GM18508 (cell line): ENCODE measurements around the gene ADCK1.
"Not testable (repeated sequence)": the region's sequence is repeated elsewhere in the genome, so short reads cannot be mapped to it uniquely, and the experiment has no call there.

Source experiments
- ATAC-seq: cut with Tn5 transposase; IDR thresholded peaks from one replicate; pipeline ENCODE4 v1.9.1; 2021; ENCODE audit warnings: moderate number of reproducible peaks; ENCODE audit not compliant: insufficient read depth, unreplicated experiment

The ADCK1 gene

DNA sequence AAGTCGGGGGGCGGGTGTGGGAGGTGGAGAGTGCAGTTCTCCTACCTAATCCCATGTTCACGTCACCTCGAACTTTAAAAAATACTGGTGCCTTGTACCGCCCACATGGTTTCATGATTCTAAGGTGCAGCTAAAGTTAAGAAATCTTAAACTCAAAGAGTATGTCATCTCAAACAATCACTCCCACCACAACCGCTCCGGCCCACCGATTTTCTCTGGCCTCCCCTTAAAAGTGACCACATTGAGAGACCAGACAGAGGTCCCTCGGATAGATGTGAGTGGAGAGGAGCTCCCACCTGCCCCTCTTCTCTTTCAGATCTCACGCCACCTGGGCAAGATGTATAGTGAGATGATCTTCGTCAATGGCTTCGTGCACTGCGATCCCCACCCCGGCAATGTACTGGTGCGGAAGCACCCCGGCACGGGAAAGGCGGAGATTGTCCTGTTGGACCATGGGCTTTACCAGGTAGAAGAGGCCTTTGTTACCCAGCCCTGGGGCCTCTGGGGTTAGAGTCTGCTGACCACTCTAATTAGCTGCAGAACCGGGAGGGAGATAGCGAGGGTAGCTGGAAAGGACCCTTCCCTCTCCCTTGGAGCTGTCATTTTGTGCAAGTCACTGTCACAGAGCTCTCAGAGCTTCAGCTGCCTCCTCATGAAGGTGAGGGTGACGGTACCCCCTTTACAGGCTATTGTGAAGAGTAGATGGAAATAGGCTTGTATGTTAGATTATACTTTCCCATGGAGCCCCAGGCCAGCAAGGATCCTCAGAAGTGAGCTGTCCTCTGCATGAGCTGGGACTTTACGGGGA is 124.4 kb downstream of the ADCK1 start:
- no peak for ATAC-seq

DNA sequence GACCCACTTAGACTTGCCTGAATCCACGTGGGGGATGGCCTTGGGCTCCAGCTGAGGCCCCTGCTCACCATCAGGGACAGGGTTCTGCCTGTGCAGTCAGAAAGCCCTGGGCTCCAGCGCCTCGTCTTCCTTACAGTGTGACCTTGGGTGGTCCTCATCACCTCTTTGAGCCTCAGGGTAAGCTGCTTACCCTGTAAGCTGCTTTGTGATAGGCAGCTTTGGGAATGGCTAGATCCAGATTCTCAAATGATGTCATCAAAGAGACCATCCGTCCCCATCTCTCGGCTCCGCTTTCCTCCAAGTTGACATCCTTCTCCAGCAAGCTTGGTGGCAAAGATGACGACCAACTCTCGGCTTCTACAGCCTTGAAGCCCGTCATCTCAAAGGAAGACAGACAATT is 127.0 kb downstream of the ADCK1 start:
- ATAC-seq: no peak

DNA sequence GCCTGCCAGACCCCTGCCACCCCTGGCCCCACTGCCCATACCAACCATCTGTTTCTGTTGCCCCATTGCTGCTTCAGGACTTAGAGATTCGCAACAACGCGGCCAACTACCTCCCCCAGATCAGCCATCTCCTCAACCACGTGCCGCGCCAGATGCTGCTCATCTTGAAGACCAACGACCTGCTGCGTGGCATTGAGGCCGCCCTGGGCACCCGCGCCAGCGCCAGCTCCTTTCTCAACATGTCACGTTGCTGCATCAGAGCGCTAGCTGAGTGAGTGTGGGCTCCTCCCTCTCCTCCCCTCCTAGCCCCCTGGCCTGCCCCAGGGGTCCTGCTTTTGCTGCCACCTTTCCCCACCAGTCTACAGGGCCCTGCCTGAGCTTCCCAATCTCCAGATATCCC is 131.5 kb downstream of the ADCK1 start:
- ATAC-seq: no peak

DNA sequence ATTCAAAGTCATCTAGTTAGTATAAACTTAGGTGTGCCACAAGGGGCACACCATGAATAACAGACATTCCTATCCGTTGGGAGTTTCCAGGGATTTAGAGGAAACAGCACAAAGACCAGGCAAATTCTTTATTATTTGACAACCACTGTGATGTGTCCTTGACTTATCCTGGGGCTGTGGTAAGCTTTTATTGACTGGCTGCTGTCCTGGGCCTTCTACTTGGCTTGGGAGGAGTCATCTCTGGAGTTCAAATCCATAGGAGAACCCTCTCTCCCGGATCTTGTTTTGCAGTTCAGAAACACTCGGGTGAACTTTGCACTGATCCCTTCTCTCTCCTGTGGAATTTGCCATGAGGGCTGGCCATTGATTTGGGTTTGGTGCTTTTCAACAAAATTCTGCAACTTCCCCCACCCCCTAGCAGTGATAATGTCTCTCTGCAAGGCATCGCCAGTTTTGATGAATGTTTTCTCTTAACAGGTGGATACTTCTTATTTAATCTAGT is 136.3 kb downstream of the ADCK1 start:
- no peak for ATAC-seq

DNA sequence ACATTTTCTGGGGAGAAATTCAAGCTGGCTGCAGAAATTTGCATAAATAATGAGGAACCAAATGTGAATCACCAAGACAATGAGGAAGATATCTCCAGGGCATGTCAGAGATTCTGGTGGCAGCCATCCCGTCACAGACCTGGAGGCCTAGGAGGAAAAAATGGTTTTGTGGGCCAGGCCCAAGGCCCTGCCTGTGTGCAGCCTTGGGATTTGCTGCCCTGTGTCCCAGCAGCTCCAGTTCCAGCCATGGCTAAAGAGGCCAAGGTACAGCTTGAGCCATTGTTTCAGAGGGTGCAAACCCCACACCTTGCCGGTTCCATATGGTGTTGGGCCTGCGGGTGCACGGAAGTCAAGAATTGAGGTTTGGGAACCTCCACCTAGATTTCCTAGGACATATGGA is 147.5 kb downstream of the ADCK1 start:
- no peak for ATAC-seq

DNA sequence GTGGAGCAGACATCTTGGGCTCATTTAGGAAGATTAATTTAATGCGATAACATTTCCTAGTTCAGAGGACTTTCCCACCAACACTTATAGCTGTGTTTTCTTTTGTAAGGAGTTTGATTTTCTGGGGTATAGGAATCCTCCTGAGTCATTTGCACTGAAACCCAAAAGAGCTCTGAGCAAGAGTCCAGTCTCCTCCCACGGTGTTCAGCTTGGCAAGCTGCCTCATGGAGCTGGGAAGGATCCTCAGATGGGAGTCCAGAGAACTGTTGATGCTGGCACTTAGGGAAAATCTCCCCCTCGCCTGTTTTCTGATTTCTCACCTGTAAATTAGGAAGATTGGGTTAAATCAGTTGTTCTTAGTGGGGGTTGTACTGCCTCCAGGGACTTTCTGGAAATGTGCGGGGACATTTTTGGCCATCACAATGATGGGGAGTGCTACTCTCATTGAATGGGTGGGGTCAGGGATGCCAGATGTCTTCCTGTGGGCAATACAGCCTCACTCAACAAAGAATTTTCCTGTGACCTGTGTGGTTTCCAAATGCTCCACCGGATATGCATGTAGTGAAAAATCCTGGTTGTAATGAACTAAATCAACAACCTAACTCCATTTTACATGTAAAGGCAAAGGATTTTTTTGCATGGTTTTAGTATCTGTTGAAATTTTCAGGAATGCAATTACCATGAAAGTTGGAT is 150.6 kb downstream of the ADCK1 start:
- ATAC-seq: no peak

DNA sequence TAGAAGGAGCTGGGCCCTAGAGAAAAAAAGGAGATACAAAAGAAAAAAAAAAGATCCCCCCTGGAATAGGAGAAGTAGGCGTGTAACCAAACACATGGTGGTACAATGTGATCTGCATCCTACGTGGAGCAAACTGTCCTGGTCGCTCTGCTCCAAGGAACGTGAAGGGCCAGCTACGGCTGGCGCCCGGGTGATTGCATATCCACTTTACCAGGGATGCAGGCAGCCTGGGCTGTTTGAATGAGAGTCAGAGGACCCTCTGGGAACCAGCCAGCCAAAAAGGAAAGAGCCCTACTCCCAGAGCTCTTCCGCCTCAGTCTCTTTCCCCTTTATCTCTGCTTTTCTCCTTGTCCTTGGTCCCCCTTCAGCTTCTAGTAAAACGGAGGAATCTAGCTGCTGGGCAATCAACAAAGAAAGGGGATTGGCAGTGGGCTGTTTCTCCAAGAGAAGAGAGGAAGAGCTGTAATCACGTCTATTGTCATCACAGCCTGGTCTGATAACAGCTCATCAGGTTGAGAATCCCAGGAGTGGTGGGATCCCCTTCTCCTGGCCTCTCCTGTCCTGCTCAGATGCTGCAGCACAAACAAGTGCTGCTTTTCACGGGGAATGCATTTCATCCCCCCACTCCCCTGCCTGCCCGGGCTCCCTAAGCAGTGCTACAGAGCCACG is 156.0 kb downstream of the ADCK1 start:
- no peak for ATAC-seq

DNA sequence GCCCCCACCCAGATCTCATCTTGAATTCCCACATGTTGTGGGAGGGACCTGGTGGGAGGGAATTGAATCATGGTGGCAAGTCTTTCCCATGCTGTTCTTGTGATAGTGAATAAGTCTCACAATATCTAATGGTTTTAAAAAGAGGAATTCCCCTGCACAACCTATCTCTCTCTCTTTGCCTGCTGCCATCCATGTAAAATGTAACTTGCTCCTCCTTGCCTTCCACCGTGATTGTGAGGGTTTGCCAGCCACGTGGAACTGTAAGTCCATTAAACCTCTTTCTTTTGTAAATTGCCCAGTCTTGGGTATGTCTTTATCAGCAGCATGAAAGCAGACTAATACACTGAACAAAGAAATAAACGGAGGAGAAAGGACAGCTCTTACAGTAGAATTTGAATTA is 159.8 kb downstream of the ADCK1 start:
- ATAC-seq: not testable (repeated sequence)

DNA sequence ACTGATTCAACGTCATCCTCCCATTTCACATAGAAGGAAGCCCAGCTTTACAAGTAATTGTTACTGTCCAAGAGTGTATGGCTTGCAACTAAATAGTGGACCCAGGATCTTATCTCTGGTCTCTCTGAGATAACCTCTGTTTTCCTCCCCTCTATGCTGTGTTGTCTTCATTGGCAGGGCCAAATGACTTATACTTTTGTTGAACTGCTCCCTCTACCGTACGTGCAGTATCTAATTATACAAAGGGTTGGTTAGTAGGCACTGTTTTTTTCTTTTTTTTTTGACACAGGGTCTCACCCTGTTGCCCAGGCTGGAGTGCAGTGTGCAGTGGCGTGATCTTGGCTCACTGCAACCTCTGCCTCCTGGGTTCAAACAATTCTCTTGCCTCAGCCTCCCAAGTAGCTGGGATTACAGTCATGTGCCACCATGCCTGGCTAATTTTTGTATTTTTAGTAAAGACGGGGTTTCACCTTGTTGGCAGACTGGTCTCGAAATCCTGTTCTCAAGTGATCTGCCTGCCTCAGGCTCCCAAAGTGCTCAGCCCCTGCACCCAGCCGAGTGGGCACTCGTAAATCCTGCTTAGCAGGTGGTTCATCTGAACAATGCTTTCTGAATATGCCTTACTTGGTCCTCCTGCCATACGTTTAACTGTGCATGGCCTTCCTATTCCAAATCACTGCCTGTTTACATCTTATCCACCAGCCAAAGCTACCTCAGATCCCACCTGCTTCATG is 162.1 kb downstream of the ADCK1 start:
- ATAC-seq: no peak

DNA sequence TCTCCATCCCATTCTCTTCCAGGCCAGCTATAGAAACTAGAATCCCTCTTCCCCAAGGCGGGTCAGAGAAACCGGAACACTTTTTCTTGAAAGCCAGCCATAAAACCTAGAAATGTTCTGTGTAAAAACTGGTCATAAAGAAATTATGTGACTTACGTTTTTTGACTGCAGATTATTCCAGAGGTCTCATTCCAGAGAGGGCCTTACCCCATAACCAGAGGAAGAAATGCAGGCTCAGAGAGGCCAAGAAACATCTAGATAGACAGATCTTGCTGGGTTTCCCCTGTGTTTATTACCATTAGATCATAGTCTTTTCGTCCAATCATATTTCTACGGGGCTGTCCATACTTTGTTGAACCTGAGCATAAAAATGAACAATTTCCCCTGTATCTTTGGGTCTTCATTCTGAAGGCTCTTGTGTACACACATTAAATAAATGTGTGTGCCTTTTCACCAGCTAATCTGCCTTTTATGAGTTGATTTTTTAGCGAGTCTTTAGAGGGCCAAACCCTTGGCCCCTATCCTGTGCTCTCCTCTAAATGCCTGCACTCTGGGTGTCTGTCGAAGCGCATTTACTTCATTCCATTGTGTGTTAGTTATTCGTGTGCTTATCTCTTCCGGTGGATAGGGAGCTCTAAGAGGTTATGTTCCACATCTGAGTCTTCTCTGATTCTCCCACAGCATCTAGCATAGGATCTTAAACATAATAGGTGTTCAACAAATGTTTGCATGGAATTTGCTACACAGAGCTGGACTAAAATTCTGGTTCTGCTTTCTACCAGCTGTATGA is 163.0 kb downstream of the ADCK1 start:
- no peak for ATAC-seq

DNA sequence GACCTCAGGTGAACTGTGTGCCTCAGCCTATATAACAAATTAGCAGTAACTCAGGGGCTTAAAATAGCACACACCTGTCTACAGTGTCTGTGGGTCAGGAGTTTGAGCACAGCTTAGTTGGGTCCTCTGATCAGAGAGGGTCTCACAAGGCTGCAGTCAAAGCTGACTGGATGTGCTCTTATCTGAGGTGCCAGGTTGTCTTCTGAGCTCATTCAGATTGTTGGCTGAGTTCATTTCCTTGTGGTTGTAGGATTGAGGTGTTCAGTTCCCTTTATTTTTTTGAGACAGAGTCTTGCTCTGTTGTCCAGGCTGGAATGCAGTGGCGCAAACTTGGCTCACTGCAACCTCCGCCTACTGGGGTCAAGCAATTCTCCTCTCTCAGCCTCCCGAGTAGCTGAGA is 164.7 kb downstream of the ADCK1 start:
- ATAC-seq: no peak

DNA sequence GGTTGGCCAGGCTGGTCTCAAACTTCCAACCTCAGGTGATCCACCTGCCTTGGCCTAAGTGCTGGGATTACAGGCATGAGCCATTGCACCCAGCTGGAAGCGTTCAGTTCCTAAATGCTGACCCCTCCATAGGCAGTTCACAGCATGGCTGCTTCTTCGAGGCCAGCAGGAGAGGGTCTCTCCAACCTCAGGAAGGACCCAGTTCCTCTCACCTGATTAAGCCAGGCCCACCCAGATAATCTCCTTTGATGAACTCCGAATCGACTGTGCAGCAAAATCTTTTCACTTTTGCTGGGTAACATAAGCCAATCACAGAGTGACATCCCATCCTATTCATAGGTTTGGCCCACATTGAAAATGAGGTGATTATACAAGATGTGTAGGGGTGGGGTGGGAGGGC is 165.1 kb downstream of the ADCK1 start:
- no peak for ATAC-seq

DNA sequence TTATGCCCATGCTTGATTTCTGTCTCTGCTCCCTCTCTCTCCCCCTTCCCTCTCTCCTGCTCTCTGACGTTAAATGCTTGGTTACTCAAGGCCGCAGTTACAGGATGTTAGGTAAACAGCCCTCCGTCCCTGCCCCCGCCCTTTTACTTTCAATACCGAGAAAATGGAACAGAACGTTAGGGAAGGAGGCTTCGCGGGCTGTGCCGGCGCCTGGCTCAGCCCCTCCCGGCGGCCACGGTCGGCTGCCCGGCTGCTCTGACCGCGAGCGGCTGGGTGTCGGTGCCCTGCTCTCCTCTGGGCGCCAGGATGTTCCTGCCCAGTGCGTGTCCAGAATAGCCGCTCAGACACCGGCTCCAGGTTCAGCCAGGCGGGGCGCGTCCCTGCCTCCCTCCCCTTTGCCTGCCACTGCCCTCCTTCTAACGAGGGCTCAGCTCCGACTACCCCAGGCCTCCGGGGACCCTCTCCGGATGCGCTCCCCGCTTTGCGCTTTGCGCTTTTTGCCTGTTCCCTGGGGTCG is 166.1 kb downstream of the ADCK1 start:
- ATAC-seq: no peak

DNA sequence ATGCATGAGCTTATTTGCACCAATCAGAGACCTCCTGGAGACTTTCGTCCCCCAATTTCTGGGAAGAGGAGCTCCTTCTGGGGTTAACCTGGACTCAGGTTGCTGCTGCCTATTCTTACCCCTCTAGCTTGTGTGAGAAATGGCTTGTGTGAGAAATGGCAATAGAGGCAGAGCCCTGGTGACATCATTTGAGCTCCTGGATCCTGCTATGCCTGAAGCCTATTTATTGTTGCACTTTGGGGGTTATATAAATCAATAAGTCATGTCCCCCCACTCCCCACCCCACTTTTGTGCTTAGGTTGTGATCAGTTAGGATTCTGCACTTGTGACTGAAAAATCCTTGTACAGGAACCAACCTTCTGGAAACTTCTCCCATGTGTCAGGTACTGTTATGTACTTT is 167.2 kb downstream of the ADCK1 start:
- ATAC-seq: no peak

DNA sequence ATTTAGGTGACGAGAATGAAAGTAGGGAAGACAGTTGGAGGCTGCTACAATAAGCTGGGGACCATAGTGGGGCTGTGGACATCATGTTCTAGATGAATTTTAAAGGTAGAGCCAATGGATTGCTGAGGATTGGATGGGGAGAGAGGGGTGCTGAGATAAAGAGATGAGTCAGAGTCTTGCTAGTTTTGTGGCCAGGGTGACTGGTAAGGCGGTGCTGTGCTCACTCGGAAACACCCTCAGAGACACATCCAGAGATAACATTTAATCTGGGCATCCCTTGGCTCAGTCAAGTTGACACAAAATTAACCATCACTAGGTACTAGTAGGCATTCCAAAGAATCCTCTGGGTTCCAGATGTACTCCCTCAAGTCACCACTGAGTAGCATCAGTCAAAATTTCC is 170.7 kb downstream of the ADCK1 start:
- no peak for ATAC-seq

DNA sequence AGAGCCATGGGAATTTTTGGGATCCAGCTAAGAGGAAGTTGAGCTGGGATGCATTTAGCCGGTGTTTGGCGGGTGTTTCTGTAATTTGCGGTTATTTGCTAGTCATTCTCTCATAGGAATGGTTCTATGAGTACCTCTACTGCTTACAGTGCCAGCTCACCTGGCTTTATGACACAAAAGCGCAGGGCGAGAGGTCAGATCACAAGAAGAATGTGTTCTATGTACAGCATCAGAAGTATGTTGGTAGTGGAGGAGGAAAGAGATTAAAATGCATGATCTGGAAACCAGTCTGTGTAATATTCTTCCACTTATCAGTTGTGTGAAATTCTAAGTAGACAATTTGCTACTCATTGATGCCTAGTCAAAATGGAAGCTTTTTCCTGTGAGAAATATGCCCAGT is 173.3 kb downstream of the ADCK1 start:
- ATAC-seq: no peak

DNA sequence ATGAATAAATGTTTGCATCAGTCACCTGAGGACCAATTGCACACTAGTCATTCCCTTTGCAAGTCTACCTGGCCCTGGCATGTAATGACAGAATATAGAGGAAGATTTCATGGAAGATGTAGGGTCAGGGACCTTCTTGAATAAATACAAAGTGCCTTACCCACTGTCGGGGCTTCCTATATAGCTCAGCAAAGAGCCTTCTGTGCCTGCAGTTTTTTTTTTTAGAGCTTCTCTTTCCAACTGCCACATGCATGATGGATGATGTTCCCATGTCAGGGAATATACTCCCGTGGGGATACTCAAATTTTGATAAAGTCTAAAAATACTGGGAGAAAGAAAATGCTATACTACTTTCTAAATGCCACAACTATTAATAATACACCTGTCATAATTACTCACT is 176.7 kb downstream of the ADCK1 start:
- no peak for ATAC-seq

DNA sequence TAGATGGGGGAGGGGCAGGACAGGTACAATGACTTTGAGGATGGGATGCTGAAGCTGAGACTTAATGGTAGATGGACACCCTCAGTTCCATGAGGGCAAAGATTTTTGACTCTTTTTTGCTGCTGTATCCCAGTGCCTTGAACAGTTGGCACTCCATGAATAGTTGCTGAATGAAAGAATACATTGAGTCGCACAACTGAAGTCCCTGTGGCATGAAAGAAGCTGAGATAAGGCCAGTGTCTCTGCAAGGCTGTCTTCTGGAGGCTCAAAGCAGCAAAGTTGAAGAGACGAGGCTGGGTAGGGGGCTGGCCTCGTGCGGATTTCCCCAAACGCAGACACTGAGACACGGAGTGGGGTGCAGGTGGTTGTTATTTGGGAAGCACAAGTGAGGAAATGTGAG is 179.3 kb downstream of the ADCK1 start:
- ATAC-seq: no peak

DNA sequence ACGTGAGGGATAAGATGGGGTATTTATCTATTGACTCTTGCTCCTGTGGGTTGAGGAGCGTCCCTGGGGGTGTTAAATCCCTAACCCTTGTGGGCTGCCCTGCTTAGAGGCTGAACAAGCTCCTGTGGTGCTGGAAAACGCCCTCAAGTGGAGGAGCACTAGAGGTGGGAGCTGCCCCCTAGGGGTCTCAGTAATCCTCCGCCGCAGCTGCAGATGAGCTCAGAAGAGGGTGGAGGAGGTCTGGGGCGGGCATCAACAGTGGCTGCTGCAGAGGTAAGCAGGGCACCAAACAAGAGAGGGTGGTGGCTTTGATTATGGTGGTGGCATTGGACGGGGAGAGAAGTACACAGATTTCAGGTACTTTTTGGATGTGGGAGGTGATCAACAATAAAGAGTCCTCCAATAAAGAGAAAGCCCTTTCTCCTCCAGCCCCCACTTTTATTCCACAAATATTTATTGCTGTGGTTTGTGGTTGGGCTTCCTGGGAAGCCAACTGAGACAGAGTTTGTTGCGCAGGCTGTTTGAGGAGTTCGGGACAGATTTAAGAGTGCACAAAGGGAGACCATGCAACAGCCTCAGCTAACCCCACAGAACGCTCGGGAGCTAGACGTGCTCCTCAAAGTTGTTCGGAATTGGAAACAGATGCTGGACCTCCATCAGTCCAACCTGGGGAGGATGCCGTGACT is 179.9 kb downstream of the ADCK1 start:
- no peak for ATAC-seq
